GM21737 (cell line): Measurements from ENCODE around the gene PDPK1.
A peak's percentile ranks its signal among the peaks of the same experiment; 100 is the strongest.
"Not testable (repeated sequence)": the region's sequence is repeated elsewhere in the genome, so short reads cannot be mapped to it uniquely, and the experiment has no call there.

Experiments used
- ATAC-seq: cut with Tn5 transposase; IDR thresholded peaks from one replicate; pipeline ENCODE4 v1.9.1; 2021; ENCODE audit warnings: mild to moderate bottlenecking, moderate library complexity; ENCODE audit not compliant: unreplicated experiment

The PDPK1 gene

GRCh38 chr16:2585651-2586081, 47.8 kb downstream of the PDPK1 start:
- no peak for ATAC-seq

GRCh38 chr16:2586241-2586640, 48.4 kb downstream of the PDPK1 start:
- ATAC-seq: no peak

GRCh38 chr16:2586901-2587480, 49.2 kb downstream of the PDPK1 start:
- ATAC-seq: no peak

- ATAC-seq: no peak
Observed at GRCh38 chr16:2587891-2588565, 50.2 kb downstream of the PDPK1 start.

GRCh38 chr16:2591476-2592240, 53.8 kb downstream of the PDPK1 start:
- no peak for ATAC-seq

- no peak for ATAC-seq
Observed at GRCh38 chr16:2592786-2593185, 55.0 kb downstream of the PDPK1 start.

- no peak for ATAC-seq
Observed at GRCh38 chr16:2595393-2596205, 57.8 kb downstream of the PDPK1 start.

GRCh38 chr16:2596747-2597559, 59.1 kb downstream of the PDPK1 start:
- no peak for ATAC-seq

- ATAC-seq: no peak
Observed at GRCh38 chr16:2597560-2597902, 59.7 kb downstream of the PDPK1 start.

- no peak for ATAC-seq
Observed at GRCh38 chr16:2598133-2598641, 60.4 kb downstream of the PDPK1 start.

GRCh38 chr16:2598723-2599122, 60.9 kb downstream of the PDPK1 start:
- no peak for ATAC-seq

- ATAC-seq: not testable (repeated sequence)
Observed at GRCh38 chr16:2599165-2599564, 61.3 kb downstream of the PDPK1 start.

GRCh38 chr16:2599785-2600184, 62.0 kb downstream of the PDPK1 start:
- not testable (repeated sequence) for ATAC-seq

- ATAC-seq: not testable (repeated sequence)
Observed at GRCh38 chr16:2601301-2602025, 63.6 kb downstream of the PDPK1 start.

GRCh38 chr16:2602175-2602574, 64.4 kb downstream of the PDPK1 start:
- not testable (repeated sequence) for ATAC-seq

GRCh38 chr16:2603165-2604015, 65.6 kb downstream of the PDPK1 start:
- peak; percentile 52 for ATAC-seq

GRCh38 chr16:2604016-2604369, 66.2 kb downstream of the PDPK1 start:
- ATAC-seq: not testable (repeated sequence)

- ATAC-seq: not testable (repeated sequence)
Observed at GRCh38 chr16:2606820-2607219, 69.0 kb downstream of the PDPK1 start.

- ATAC-seq: not testable (repeated sequence)
Observed at GRCh38 chr16:2609345-2609744, 71.5 kb downstream of the PDPK1 start.
